Measurements from ENCODE around the gene TMEM31.

- no peak for TF ChIP-seq CTCF (conservative IDR thresholded peaks at IDR 0.05)
- TF ChIP-seq EZH2 (IDR thresholded peaks at IDR 0.05; ENCODE audit: low read depth) = no peak
Observed at GRCh38 chrX:103754401-103754800, 43.7 kb downstream of the TMEM31 start.

Measured in PC-9 (cell line).